ENCODE measurements around the gene SART1.

GRCh38 chr11:66012371-66012945 is 50.9 kb downstream of the SART1 start:
- TF ChIP-seq CTCF (optimal IDR thresholded peaks at IDR 0.05 in 1 of 3, IDR thresholded peaks at IDR 0.05 in 1 of 3, conservative IDR thresholded peaks at IDR 0.05 in 1 of 3; ENCODE audit: extremely low read depth in 1 of 3, insufficient read depth in 2 of 3, low read length in 3 of 3), result no peak
- TF ChIP-seq EZH2 (IDR thresholded peaks at IDR 0.05; ENCODE audit: low read length), result no peak
